ENCODE data around the gene OR6J1.
"Not testable (repeated sequence)": the region's sequence is repeated elsewhere in the genome, so short reads cannot be mapped to it uniquely, and the experiment has no call there.

Gene OR6J1

GRCh38 chr14:22589096-22589839 lies 54.9 kb downstream of the OR6J1 start, which contains the start of gene DAD1:
Gene DAD1 (minus strand): TSS chr14:22589224. CDS start chr14:22589157, 67 bp downstream.
- peaks cover 2% of the 10 kb centered on the region; the same call in 1 of the 2 replicates for H3K36me3 ChIP-seq (ENCODE audit: insufficient read depth, low read length)
- peak within 1 kb of the TSS; percentile 98 for H3K9ac ChIP-seq (ENCODE audit: low read depth, low read length)
- H3K4me1 ChIP-seq (ENCODE audit: insufficient read depth, low read length), result peaks cover 7% of the 10 kb centered on the region; the same call in 1 of the 2 replicates
- no peaks in the 10 kb centered on the region for H3K9me3 ChIP-seq (ENCODE audit: control insufficient read depth, insufficient read depth, low read length)

- H3K9me3 ChIP-seq (ENCODE audit: control insufficient read depth, insufficient read depth, low read length), result no peaks in the 10 kb centered on the region
- H3K9ac ChIP-seq (ENCODE audit: low read depth, low read length), result peak overlapping the region; percentile 98
- H3K4me1 ChIP-seq (ENCODE audit: insufficient read depth, low read length), result peaks cover 7% of the 10 kb centered on the region; the same call in 1 of the 2 replicates
- H3K36me3 ChIP-seq (ENCODE audit: insufficient read depth, low read length), result peaks cover 2% of the 10 kb centered on the region; the same call in 1 of the 2 replicates
Measured at GRCh38 chr14:22588526-22589095, 55.5 kb downstream of the OR6J1 start.

GRCh38 chr14:22587677-22588422 lies 56.3 kb downstream of the OR6J1 start:
- not testable (repeated sequence) for H3K9me3 ChIP-seq (ENCODE audit: control insufficient read depth, insufficient read depth, low read length); H3K4me1 ChIP-seq (ENCODE audit: insufficient read depth, low read length); H3K36me3 ChIP-seq (ENCODE audit: insufficient read depth, low read length)
- peak overlapping the region; percentile 98 for H3K9ac ChIP-seq (ENCODE audit: low read depth, low read length)

GRCh38 chr14:22587247-22587646 lies 56.9 kb downstream of the OR6J1 start:
- Histone ChIP-seq H3K9ac (ENCODE audit: low read depth, low read length) (no peak overlapping the region), H3K9me3 (ENCODE audit: control insufficient read depth, insufficient read depth, low read length) (no peaks in the 10 kb centered on the region), H3K36me3 (ENCODE audit: insufficient read depth, low read length) (peaks cover 2% of the 10 kb centered on the region; the same call in 1 of the 2 replicates), H3K4me1 (ENCODE audit: insufficient read depth, low read length) (peaks cover 3% of the 10 kb centered on the region; the same call in 1 of the 2 replicates)

- Histone ChIP-seq H3K4me1 (ENCODE audit: insufficient read depth, low read length) (peaks cover 3% of the 10 kb centered on the region; the same call in 1 of the 2 replicates), H3K9ac (ENCODE audit: low read depth, low read length) (no peak overlapping the region), H3K36me3 (ENCODE audit: insufficient read depth, low read length) (peaks cover 5% of the 10 kb centered on the region; the same call in 1 of the 2 replicates), H3K9me3 (ENCODE audit: control insufficient read depth, insufficient read depth, low read length) (no peaks in the 10 kb centered on the region)
Measured at GRCh38 chr14:22583994-22584393, 60.2 kb downstream of the OR6J1 start.
